Retina (tissue), 1 donor: ENCODE results near the gene MTRFR.
"Not testable (repeated sequence)": the region's sequence is repeated elsewhere in the genome, so short reads cannot be mapped to it uniquely, and the experiment has no call there.

Source experiments
- DNase-seq: peaks from one replicate; pipeline ENCODE4 v3.0.0-alpha.2; 2016

The MTRFR gene

DNA sequence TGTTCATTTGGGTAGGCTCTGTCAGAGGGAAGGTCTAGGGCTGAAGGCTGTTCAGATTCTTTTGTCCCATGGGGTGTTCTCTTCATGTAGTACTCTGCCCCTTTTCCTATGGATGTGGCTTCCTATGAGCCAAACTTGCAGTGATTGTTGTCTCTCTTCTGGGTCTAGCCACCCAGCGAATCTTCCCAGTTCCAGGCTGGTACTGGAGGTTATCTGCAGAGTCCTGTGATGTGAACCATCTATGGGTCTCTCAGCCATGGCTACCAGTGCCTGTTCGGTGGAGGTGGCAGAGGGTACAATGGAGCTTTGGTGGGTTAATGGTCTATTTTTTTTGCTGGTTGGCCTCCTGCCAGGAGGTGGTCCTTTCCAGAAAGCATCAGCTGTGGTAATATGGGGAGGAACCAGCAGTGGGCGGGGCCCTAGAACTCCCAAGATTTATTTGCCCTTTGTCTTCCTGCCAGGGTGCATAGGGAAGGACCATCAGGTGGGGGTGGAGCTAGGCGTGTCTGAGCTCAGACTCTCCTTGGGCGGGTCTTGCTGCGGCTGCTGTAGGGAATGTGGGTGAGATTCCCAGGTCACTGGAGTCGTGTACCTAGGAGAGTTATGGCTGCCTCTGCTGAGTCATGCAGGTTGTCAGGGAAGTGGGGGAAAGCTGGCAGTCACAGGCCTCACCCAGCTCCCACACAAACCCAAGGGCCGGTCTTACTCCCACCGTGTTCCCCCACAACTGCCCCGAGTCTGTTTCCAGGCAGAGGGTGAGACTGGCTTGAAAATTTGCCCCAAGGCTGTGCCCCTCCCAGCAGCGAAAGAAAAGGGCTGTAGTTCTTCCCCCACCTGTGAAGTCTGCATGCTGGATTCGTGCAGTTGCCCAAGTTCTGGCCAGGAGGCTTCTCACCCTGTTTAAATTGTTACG lies 17.5 kb downstream of the MTRFR start:
- no peak for DNase-seq

DNA sequence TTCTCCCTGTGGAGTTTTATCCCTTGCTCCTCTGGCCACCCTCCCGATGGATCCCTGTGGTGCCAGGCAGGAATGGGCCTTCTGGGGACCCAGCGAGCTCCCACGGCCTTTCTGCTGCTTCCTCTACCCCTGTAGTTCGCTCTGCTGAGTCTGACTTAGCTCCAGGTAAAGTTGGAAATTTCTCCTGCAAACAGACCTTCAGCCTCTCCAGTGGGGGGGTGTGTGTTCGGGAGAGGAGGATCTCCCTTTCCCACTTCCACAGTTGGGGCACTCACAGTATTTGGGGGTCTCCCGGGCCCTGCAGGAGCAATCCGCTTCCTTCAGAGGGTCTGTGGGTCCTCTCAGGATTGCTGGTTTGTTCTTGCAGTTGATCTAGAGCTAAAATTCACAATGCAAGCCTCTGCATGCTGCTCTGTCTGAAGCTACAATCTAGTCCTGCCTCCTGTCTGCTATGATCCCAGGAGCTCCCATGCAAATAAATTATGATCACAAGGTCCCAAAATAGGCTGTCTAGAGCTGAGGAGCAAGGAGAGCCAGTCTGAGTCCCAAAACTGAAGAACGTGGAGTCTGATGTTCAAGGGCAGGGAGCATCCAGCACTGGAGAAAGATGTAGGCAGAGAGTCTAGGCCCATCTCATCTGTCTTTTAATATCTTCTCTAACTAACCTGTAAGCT lies 18.3 kb downstream of the MTRFR start:
- DNase-seq = no peak

DNA sequence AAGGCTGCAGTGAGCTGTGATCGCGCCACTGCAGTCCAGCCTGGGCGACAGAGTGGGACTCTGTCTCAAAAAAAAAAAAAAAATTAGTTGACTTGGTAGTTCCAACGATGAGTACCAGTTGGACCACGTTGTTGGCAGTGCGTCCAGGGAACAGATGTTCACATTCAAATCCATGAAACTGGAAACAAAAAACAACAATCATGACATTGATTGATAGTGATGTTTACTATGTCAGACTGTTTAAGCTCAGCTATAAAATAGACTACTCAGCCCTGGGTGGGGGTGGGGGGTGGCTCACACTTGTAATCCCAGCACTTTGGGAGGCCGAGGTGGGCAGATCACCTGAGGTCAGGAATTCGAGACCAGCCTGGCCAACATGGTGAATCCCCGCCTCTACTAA lies 19.1 kb downstream of the MTRFR start:
- not testable (repeated sequence) for DNase-seq

DNA sequence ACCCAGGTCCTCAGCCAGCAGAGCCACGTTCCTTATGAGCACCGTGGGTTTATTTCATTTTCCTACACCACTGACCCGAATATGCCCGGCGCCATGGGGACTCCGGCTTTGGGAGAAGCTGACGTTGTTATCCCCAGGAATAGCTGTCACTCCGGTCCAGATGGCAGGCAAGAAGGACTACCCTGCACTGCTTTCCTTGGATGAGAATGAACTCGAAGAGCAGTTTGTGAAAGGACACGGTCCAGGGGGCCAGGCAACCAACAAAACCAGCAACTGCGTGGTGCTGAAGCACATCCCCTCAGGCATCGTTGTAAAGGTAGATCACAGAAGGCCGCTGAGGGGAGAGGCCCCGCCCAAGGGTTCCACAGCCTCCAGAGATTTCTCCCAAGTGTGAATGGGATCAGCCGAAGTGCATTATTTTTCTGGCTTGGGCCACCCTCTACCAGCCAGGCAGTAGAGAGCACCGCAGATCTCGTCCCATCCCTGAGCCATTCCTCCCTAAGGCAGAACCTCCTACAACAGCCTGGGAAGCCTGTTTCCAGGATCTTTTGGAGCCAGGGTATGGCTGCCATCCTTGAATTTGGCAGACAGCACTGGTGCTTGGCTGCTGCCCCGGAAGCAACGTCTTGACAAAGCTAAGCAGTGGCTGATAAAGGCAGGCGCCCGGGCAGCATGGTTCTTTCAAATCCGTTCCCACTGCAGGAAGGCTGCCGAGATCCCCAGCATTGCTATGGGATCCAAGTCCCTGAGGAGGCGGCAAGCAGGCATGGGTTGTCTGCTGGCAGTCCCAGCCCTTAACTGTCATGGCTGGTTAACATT lies 20.6 kb downstream of the MTRFR start:
- DNase-seq = no peak

DNA sequence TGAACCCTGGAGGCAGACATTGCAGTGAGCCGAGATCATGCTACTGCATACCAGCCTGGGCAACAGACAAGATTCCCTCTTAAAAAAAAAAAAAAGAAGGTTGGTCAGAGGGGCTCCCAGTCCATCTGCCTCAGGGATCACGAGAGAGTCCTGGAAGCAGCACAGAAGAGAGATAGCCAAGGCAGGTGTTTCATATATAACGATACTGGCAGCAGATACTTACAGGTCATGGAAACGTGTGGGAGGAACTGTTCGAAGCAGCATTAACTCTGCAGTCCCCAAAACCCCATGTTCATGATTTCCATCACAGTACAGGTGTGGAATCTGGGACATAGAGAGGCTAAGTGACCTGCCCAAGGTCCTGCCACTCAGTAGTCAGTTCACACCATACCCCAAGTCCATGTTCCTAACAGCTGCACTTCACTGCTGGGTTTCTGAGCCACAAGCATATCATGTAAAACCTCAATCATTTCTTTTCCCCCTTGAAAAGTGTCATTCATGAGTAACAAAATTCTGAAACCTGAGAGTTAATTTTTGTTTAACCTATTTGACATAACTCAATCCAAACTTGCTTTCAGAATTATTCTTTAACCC lies 21.7 kb downstream of the MTRFR start:
- DNase-seq = no peak

DNA sequence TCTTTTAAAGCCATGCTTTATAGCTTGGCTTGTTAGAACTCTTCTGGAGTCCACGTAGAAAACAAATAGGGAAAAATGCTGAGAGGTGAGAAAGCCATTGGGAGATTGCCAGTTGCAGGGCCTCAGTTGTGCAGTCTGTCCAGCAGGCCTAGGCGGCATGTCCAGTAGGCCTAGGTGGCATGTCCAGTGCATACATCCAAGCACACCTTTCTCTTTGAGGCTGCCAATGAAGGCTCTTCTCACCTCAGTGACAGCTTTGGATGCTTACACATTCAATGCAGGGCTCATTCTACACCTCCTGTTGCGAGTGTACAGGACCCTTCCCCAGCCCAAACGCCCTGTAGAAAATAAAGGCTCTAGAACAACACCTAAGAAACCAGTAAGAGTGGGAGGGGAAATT lies 25.4 kb downstream of the MTRFR start:
- DNase-seq = no peak

DNA sequence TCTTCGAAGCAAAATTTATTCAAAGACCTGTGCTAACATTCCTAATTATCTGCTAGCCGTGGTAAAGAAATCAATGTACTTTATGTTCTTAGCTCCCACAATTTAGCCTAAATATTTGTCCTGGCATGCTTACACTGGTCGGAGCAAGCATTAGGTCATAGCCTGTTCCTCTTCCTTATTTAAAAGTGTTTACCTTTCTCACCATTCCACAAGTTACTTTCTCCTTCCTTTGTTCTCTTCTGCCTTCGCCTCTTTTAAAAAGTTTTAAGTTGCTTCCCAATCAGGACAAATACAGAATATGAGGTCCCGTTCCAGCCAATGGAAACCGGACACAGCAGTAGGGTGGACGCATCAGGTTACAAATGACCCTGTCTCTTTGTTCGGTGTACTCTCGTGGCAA lies 26.8 kb downstream of the MTRFR start:
- DNase-seq = no peak

DNA sequence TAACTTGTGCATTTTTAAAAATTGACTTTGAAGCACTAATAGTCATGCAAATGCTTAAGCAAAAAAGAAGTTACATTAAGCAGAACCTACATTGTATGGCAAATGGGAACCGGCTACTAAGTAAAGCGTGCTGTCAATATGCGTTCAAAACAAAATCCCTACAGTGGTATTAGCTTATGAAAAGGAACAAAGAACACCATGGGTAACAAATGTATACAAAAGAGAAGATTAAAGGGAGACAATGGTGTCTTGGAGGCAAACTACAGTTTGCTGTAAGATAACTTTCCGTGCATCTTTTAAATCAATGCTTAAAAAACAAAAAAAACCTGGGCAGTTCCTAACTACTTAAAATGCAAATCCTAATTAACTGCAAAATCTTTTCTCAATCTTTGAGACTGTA lies 28.0 kb downstream of the MTRFR start:
- DNase-seq = no peak

DNA sequence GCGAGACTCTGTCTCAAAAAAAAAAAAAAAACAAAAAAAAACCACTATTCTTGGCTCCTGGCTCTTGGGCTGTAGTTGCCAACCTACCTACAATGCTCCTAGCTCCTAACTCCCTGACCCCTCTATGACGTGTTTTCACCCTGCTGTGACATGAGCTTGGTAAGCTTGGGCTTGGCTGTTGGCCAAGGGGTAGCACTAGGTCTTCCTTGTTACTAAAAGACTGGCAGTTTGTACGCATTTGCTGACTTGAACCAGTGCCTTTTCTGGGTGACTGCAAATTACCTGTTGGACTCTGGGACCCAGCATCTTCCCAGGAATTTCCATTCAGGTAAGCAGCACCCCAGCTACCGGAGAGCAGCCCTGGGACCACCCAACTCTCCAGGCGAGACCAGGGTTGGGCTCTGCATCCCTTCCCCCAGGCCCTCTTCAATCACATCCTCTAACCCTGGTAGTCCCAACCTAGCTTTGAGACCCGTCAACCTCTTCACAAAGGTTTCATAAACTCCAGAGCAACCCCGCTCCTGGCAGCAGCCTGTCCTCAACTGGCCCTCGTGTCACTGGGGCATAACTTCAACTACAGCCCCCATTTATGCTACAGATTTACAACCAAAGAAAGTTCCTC lies 30.1 kb downstream of the MTRFR start:
- DNase-seq = no peak

DNA sequence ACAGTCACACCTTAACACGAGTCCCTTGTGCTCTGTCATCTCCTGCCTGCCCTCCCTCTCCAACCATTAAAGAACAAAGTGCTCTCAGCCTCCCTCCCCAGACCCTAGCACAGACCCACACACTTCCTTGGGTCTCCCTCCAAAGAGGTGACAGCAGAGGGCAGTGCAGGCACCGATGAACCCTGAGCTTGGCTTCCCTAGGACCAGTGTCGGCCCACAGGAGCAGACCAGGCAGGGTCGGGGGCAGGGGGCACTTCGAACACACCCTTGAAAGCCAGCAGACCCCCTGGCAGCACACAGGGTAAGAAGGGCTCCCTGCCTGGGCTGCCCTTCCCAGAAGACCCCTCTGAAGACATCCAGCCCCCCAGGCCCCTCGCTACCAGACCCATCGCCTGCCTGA lies 31.4 kb downstream of the MTRFR start:
- DNase-seq = no peak

DNA sequence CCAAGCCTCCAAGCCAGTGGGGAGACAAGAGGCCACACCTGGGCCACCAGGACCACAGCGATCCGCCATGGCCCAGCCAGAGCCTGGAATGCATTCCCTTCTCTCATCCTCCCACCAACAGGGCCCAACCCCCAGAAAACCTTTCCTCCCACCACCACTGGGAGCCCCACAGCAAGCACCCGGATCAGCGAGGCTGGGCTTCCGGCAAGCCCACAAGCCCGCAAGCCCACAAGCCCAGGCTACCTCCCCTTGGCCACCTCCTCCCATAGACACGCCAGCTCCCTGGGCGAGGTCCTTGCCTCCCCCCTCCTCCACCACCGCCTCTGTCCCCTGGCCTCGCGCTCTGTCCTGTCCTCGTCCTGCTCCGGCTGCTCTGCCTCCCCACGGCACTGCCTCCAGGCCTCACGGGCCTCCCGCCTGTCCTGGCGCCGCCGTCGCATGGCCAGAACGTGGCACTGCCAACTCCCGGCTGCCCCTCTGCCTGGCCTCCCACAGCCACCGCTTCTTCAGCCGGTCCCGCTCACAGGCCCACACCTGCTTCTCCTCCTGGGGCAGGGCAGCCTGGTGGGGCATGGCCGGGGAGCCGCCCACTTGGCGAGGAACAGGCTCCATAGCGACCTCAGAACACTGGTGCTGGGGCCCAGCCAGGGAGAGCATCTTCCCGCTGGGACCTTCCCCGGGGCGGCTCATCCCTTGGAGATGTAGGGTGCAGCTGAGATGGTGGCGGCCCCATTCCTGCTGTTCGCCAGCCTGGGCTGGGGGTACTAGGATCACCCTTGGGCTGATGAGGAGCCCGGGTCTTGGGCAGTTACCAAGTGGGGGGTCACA lies 32.8 kb downstream of the MTRFR start:
- DNase-seq = no peak

DNA sequence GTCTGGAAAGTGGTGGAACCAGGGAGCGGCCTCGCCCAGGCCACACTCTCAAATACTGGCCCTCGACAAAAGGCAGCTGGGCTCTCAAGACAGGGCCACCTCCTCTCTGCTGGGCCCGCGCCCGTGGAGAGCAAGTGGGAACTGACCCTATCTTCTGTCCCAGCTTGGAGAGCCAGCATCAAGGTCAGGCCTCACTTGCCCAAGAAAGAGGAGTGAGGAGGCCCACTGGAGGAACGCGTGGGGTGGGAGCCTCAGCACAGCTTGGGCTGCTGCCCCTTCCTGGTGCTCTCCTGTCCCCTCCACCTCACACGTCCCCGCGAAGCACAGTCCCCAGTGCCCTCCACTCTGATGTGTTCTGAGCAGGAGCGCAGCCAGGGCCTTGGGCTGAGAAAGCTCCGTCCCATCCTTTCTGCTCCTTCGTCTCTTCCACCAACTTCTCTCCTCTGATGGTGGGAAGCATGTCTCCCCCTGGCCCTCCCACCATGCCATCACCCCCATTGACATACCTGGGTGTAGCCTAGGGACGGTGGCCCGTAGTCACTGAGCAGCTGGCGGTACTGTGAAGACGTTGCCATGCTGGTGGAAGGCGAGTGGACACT lies 33.5 kb downstream of the MTRFR start:
- DNase-seq = no peak

DNA sequence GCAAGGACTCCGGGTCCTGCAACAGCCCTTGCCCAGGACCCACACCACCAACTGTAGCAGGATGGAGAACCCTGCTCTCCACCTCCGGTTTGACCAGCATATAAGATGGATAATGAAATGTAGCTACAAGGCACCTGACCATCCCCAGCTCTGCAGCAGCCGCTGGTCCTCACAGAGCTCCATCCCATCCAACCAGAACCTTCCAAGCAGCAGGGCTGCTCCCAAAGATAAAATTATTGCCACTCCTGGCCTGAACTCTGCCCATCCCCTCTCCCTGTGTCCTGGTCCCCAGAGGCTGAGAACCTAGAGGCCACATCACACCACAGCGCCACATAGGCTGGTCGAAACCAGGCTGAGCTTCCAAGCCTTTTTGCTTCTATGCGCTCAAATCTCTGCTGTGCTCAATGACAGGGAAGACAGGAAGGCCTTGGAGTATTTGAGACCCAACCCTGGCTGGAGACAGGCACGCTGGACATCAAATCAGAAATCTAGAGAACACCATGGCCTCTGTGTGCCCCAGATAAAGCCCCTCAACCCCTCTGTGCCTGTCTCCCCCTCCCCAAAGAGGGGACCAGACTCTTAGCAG lies 34.2 kb downstream of the MTRFR start:
- no peak for DNase-seq

DNA sequence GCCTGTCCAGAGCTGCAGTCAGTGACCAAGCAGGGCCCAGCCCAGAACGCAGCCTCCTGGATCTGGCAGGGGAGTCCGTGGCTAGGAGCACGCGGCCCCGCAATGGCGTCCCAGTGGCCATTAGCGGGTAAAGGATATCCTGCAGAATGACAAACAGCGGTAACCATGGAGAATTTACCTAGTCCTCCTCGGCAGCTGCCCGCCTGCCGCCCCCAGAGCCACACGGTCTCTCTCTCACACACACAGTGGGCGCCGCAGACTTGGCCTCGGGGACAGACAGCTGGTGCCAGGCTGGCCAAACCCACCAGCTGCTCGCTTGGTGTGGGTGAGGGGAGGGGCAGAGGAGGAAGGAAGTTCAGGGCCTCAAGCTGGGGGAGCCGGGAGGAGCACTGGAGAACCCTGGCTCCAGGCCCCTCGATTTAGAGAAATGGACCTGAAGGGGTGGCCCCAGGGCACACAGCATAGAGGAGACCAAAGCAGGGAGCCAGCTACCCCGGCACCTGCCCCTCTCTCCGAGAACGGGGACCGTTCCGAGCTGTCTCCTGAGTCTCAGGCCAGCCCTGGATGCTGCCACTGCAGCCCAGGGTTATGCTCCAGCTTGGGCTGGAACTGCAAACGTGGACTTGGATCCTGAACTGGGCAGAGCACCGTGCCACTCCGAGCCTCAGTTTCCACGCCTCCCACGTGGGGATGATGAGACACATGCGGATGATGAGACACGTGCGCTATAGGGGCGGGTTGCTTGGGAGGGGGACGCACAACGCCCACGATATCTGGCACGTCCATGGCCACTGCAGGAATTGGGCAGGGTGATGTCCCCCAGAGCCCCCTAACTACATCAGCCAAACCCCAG lies 35.0 kb downstream of the MTRFR start:
- peak; percentile 84 for DNase-seq

DNA sequence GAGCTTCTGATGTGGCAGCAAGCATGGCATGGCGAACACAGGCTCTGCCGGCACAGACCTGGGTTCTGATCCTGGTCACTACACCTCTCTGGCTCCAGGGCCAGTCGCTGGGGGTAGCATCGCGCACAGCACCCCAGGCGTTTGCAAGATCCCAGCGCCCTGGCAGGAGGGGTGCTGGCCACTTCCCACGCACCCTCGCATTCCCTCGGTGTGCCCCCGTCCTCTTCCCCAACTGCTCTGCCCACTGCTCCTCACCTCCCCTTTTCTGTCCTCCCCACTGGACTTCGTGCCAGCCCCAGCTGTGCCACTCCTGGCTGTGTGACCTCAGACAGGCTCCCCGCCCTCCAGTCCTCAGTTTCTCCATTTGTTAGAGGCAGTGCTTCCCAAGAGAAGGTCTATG lies 35.6 kb downstream of the MTRFR start:
- DNase-seq = no peak

DNA sequence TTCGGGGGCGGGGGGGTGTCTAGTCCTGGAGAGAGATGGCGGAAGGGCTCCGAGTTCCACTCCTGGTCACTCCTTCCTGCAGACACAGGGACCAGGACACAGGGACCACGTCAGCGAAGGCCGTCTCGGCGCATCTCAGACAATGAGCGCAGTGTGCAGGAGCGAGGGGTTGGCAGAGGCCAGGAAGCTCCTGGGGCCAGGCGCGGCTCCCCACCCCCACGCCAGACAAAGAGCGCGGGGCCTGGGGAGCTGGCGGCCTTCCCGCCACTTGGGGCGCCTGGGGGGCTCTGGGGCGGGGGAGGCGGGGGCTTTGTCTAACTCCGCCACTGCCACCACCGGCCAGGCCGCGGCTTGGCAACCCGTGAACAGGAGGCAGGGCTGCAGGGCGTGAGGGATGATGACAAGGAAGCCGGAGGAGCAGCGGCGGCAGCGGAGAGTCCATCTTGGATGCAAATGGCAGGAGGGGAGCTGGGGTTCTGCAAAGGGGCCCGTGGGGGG lies 36.2 kb downstream of the MTRFR start:
- peak; percentile 85 for DNase-seq

DNA sequence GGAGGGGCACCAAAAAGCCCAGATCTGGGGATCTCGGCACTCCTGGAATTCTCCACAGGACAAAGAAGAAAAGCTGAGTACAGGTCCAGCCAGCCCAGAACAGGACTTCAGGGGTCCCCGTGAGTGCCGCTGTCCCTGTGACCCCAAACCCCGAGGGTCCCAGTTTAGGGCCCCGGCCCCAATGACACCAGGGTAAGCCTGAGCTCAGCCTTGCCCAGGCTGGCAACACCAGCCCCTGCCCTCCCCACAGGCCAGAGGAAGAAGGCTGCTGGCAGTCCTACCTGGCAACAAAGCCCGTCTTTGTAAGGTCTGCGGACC lies 36.6 kb downstream of the MTRFR start:
- no peak for DNase-seq

DNA sequence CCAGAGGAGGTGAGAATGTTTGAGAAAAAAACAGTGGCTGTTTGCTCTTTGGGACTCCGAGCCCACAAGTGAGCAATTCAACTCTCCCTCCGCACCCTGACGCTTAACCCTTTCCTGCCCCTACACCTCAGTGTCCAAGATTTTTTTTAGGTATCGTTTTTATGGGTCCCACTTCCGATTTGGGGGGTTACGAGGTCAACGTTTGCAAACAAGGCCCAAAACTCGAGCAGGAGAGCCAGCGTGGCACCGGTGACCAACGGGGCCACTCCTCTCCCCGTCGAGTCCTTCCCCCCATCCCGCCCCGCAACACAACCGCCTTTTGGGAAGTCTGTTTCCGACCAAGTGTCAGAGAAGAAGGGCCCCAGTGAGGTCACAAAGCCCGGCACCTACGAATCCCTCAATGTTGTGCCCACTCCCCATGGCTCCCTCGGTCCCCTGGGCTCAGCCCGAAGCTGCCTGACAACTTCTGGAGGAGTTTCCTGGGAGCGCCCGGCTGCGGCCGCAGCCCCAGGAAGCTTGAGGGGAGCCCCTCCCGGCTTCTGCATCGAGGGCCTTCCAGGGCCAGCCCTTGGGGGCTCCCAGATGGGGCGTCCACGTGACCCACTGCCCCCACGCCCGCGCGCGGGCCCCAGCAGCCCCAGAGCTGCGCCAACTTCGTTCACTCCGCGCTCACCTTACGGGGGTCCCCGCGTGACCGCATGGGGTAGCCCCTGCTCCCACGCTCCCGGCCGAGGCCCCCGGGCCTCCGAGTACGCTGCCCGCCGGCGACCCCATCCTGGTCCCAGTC lies 37.2 kb downstream of the MTRFR start:
- DNase-seq = peak; percentile 69
